ENCODE results near the gene TOM1L2.
"Not testable (repeated sequence)": the region's sequence is repeated elsewhere in the genome, so short reads cannot be mapped to it uniquely, and the experiment has no call there.

TOM1L2 gene

DNA sequence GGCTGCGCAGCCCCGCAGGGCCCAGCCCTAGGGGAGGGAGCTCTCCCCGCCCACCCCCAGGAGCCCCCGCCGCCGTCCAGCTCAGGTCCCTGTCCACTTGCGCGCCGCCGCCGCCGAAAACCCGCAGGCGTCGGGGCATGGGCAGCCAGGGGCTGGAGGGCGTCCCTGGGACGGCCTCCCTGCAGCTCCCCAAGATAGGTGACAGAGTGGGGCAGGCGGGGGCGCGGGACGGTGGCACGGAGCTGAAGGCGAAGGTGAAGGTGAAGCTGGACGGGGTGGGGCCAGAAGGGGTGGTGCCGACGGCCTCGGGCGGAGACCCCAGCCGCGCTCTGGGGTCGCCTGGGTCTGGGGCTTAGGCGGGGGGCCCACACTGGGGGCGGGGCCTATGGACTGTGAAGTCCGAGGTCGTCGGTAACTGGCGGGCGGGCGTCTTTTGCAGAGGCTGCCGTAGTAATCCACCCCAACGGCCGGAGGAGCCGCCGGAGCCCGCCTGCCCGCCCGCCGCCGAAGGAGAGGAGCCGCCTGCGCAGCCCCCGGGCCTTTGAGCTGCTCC is 162.6 kb downstream of the TOM1L2 start:
- Histone ChIP-seq H3K36me3 (peaks cover 84% of the 10 kb centered on the region), H3K9ac (no peak overlapping the region), H3K4me1 (peaks cover 64% of the 10 kb centered on the region), H3K9me3 (no peaks in the 10 kb centered on the region), H3K4me3 (no peak overlapping the region), H3K4me2 (no peak overlapping the region), H3K27me3 (no peaks in the 10 kb centered on the region), H3K27ac (no peak overlapping the region), H4K20me1 (peaks cover 94% of the 10 kb centered on the region)
- TF ChIP-seq Cebpa-rat (IDR thresholded peaks at IDR 0.05) = no peak

DNA sequence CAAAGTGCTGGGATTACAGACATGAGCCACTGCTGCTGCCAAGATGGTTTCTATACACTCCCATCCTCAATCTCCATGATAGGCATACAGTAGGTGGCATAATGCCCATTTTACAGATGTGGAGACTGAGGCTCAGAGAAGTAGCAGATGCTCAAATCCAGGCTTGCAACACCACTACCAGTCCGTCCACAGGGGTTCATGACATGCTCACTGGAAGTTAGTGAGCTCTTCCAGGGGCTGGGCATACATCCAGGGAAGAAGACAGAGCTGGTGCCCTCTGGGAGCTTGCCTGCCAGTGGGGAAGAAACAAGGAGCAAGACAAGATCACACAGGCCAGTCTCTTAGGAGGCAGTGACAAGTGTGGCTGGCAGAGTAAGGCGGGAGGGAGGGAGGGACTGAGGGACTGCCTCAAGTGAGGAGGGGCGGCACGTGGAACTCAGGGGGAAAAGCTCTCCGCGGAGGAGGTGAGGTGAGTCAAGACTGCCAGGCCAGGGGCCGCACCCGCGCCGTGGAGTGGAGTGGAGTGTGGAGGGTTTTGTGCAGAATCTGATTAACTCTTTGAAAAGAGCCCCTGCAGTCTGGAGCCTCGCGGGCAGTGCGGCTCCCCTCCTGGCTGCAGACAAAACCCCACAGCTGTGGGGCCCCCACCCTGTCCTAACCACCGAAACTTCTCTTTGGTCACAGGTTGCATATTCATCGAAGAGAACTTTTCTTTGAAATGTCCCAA is 163.3 kb downstream of the TOM1L2 start:
- TF ChIP-seq Cebpa-rat (IDR thresholded peaks at IDR 0.05) = no peak
- Histone ChIP-seq H4K20me1 (peaks cover 93% of the 10 kb centered on the region), H3K9ac (no peak overlapping the region), H3K27ac (no peak overlapping the region), H3K4me2 (peak overlapping the region; percentile 44), H3K4me1 (peaks cover 58% of the 10 kb centered on the region), H3K36me3 (peaks cover 84% of the 10 kb centered on the region), H3K27me3 (no peaks in the 10 kb centered on the region), H3K9me3 (no peaks in the 10 kb centered on the region), H3K4me3 (no peak overlapping the region)

DNA sequence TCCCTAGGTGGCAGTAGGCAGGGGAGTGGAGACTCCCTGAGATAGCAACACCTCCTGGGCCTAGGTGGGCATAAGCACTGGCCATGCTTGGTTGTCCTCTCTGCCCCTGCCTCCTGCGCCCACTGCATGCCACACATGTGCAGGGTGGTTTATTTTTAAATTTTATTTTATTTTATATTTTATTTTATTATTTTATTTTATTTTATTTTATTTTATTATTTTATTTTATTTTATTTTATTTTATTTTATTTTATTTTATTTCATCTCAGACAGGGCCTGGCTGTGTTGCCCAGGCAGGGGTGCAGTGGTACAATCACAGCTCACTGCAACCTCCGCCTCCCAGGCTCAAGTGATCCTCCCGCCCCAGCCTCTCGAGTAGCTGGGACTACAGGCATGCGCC is 164.0 kb downstream of the TOM1L2 start:
- Histone ChIP-seq H4K20me1 (peaks cover 93% of the 10 kb centered on the region), H3K4me2 (peak overlapping the region; percentile 44), H3K36me3 (peaks cover 84% of the 10 kb centered on the region), H3K4me1 (peaks cover 54% of the 10 kb centered on the region)
- H3K27ac ChIP-seq, H3K9me3 ChIP-seq, H3K27me3 ChIP-seq, H3K4me3 ChIP-seq, H3K9ac ChIP-seq: not testable (repeated sequence)

DNA sequence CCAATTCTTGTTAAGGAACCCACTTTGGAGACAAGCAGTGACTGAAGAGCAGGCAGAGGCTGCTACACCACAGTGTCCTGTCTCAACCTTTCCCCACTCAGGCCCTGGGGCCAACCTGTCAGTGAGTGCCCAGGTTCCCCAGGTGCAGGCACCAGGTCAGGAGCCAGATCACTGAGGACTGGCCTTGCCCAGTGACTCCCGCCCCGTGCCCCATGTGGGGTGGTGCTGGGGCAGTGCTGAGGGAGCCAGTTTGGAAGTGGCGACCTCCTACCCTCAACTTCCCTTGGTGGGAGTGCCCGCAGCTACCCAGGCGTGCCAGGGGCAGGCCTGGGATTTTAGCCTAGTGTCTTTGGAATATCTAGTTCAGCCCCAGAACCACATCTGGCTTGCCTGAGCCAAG is 164.8 kb downstream of the TOM1L2 start:
- Histone ChIP-seq H3K4me1 (peaks cover 46% of the 10 kb centered on the region), H4K20me1 (peaks cover 90% of the 10 kb centered on the region), H3K36me3 (peaks cover 83% of the 10 kb centered on the region), H3K4me2 (peak overlapping the region; percentile 26), H3K27me3 (no peaks in the 10 kb centered on the region), H3K27ac (no peak overlapping the region; the same call in 1 of the 2 replicates), H3K9ac (no peak overlapping the region), H3K9me3 (no peaks in the 10 kb centered on the region), H3K4me3 (no peak overlapping the region)
- no peak for TF ChIP-seq Cebpa-rat (IDR thresholded peaks at IDR 0.05)

DNA sequence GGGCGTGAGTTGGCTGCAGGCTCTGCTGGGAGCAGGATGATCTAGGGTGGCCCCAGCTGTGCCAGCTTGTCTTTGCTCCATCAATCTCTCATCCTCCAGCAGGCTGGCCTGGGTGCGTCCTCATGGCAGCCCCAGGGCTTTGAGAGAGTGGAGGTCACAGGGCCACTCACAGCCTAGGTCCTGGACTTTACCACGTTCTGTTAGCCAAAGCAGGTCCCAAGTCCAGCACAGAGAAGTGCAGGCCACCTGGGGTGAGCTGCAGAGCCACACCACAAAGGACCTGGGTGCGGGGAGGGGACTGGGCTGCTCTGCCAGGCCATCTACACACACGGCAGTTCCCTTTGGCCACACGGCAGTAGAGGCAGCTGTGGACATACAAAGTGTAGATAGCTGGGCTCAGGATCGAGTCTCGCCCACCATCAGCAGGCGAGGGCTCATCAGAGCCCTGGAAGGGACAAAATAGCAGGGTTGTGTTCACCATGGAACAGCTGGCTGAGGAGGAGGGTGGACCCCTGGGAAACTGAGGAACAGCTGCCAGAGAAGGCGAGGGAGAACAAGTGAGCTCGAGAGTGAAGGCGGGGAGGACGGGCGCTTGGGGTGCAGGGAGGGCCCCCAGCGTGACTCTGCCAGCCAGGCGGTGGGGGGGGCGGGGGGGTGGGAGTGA is 165.5 kb downstream of the TOM1L2 start:
- 0 out of 2 replicates have a peak overlapping the region, but pooled peaks have one; percentile 48 for H3K9ac ChIP-seq
- no peaks in the 10 kb centered on the region for H3K9me3 ChIP-seq
- peaks cover 83% of the 10 kb centered on the region for H3K36me3 ChIP-seq
- peaks cover 87% of the 10 kb centered on the region for H4K20me1 ChIP-seq
- H3K4me3 ChIP-seq = no peak overlapping the region
- no peak for TF ChIP-seq Cebpa-rat (IDR thresholded peaks at IDR 0.05)
- H3K27me3 ChIP-seq = no peaks in the 10 kb centered on the region
- H3K27ac ChIP-seq = 0 out of 2 replicates have a peak overlapping the region, but pooled peaks have one; percentile 38
- peaks cover 39% of the 10 kb centered on the region for H3K4me1 ChIP-seq
- no peak overlapping the region for H3K4me2 ChIP-seq

DNA sequence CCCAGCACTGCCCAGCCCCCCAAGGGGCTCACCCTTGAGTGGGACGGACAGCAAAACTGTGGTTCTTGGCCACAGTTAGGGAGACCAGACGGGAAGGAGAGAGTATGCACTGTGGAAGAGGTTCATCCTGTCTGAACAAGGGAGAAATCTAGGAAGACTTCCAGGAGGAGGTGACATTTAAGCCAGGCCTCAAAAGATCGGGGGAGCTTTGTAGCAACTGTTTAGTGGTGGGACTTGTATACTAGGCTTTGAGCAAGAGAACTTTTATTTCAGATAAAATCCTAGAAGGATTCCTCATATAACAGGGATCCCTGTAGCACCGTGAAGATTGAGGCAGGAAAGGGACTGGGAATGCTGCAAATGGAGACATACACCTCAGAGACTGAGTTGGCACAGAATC is 166.2 kb downstream of the TOM1L2 start:
- no peaks in the 10 kb centered on the region for H3K27me3 ChIP-seq
- H3K9ac ChIP-seq = no peak overlapping the region
- peaks cover 87% of the 10 kb centered on the region for H4K20me1 ChIP-seq
- TF ChIP-seq Cebpa-rat (IDR thresholded peaks at IDR 0.05) = no peak
- peaks cover 37% of the 10 kb centered on the region for H3K4me1 ChIP-seq
- H3K9me3 ChIP-seq = no peaks in the 10 kb centered on the region
- peaks cover 86% of the 10 kb centered on the region for H3K36me3 ChIP-seq
- H3K4me3 ChIP-seq = no peak overlapping the region
- H3K4me2 ChIP-seq = no peak overlapping the region
- no peak overlapping the region for H3K27ac ChIP-seq

DNA sequence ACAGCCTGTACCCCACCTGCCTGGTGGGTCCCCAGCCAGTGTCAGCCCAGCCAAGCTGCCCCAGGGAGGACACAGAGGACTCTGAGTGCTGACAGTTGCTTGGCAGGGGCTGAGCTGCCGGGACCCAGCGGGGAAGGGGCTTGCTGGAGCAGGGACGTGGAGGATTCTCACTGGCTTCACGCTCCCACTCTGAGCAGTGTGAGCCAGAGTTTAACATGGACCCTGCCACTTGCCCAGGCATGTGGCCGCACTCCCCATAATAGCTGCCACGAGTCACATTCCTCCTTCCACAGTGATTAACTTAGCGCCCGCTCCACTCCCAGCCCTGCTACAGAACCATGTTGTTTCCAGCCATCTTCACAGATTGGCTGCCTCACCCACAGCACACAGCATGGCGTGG is 166.6 kb downstream of the TOM1L2 start:
- H3K9me3 ChIP-seq = no peaks in the 10 kb centered on the region
- TF ChIP-seq Cebpa-rat (IDR thresholded peaks at IDR 0.05) = no peak
- H3K4me1 ChIP-seq = peaks cover 41% of the 10 kb centered on the region
- no peak overlapping the region for H3K27ac ChIP-seq
- H3K9ac ChIP-seq = no peak overlapping the region
- peaks cover 87% of the 10 kb centered on the region for H4K20me1 ChIP-seq
- H3K4me2 ChIP-seq = no peak overlapping the region
- H3K4me3 ChIP-seq = no peak overlapping the region
- peaks cover 86% of the 10 kb centered on the region for H3K36me3 ChIP-seq
- no peaks in the 10 kb centered on the region for H3K27me3 ChIP-seq

DNA sequence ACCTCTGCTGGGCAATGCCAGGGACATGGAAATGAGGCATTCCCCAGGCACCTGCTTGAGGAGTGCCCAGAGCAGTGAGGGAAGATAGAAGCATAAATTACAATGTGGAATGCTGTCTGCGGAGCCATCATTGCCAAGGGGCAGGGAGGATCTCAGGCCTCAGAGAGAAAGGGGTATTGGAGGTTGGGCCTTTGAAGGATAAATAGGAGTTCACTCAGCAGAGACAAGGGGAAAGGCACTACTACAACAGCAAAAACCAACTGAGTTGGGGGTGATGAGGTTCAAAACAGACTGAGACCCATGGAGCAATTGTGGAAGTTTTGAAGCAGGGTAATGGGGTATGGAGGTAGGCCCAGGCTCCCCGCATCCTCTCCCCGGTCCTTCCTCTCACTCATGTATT is 168.2 kb downstream of the TOM1L2 start:
- no peak overlapping the region for H3K27ac ChIP-seq
- H3K4me3 ChIP-seq = no peak overlapping the region
- no peak for TF ChIP-seq Cebpa-rat (IDR thresholded peaks at IDR 0.05)
- peaks cover 91% of the 10 kb centered on the region for H3K36me3 ChIP-seq
- H3K9me3 ChIP-seq = no peaks in the 10 kb centered on the region
- no peaks in the 10 kb centered on the region for H3K27me3 ChIP-seq
- H3K4me2 ChIP-seq = no peak overlapping the region
- peaks cover 38% of the 10 kb centered on the region for H3K4me1 ChIP-seq
- H4K20me1 ChIP-seq = peaks cover 90% of the 10 kb centered on the region
- no peak overlapping the region for H3K9ac ChIP-seq

DNA sequence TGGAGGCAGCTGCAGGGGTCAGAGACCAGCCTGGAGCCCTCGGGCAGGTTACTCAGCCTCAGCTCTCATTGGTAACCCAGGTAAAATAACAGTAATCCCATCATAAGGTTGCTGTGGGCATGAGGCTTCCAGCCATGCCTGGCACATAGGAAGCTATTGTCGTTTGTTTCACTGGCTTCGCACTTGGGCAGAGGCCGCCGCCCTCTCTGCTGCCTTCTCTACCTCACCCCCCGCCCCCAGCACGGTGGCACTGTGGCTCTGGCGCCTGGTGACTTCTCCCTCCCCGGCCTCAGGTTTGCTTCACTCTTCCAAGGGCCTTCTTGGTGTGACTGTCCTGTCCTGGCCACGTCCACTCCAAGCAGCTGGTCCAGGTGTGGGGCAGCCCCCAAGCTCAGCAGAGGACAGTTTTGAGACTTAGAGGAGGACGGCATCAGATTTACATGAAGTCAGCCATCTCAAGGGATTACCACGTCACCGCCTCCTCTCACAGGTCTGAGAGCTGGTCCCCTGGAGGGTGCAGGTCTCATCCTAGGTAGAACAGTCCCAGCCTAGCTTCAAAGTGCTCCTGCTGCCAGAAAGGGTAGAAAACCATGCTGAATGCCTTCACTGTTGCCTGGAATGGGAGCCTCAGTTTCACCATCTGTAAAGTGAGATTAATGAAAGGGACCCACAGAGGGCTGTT is 170.3 kb downstream of the TOM1L2 start:
- Histone ChIP-seq H3K27me3 (no peaks in the 10 kb centered on the region), H3K4me3 (no peak overlapping the region), H4K20me1 (peaks cover 90% of the 10 kb centered on the region), H3K4me2 (no peak overlapping the region), H3K4me1 (peaks cover 40% of the 10 kb centered on the region), H3K9ac (no peak overlapping the region), H3K9me3 (no peaks in the 10 kb centered on the region), H3K27ac (no peak overlapping the region), H3K36me3 (peaks cover 94% of the 10 kb centered on the region)
- no peak for TF ChIP-seq Cebpa-rat (IDR thresholded peaks at IDR 0.05)

Data from BLaER1 (cell line).